AG09309 (cell line): ENCODE measurements around the gene LRFN2.

ENCODE experiments used
- DNase-seq: peaks from one replicate; pipeline ENCODE4 v3.0.0-alpha.2; 2010; ENCODE audit warnings: low read depth
- H3K4me3 ChIP-seq: 2 replicates; pipeline ENCODE4 v1.5.1; 2011; ENCODE audit warnings: mild to moderate bottlenecking, low read depth, low read length, moderate library complexity; ENCODE audit not compliant: control insufficient read depth
- TF ChIP-seq, protein P1 (sequence below): IDR thresholded peaks from 2 replicates; pipeline ENCODE4 v1.5.1; 2011; ENCODE audit warnings: mild to moderate bottlenecking, low read depth, low read length, inconsistent platforms; ENCODE audit not compliant: insufficient read depth, control insufficient read depth; ENCODE audit errors: missing control alignments

The LRFN2 gene

GRCh38 chr6:40391086-40391485 is 196.1 kb downstream of the LRFN2 start:
- TF ChIP-seq, protein P1, sequence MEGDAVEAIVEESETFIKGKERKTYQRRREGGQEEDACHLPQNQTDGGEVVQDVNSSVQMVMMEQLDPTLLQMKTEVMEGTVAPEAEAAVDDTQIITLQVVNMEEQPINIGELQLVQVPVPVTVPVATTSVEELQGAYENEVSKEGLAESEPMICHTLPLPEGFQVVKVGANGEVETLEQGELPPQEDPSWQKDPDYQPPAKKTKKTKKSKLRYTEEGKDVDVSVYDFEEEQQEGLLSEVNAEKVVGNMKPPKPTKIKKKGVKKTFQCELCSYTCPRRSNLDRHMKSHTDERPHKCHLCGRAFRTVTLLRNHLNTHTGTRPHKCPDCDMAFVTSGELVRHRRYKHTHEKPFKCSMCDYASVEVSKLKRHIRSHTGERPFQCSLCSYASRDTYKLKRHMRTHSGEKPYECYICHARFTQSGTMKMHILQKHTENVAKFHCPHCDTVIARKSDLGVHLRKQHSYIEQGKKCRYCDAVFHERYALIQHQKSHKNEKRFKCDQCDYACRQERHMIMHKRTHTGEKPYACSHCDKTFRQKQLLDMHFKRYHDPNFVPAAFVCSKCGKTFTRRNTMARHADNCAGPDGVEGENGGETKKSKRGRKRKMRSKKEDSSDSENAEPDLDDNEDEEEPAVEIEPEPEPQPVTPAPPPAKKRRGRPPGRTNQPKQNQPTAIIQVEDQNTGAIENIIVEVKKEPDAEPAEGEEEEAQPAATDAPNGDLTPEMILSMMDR = no peak
- H3K4me3 ChIP-seq = no peak overlapping the region
- no peak for DNase-seq

DNA sequence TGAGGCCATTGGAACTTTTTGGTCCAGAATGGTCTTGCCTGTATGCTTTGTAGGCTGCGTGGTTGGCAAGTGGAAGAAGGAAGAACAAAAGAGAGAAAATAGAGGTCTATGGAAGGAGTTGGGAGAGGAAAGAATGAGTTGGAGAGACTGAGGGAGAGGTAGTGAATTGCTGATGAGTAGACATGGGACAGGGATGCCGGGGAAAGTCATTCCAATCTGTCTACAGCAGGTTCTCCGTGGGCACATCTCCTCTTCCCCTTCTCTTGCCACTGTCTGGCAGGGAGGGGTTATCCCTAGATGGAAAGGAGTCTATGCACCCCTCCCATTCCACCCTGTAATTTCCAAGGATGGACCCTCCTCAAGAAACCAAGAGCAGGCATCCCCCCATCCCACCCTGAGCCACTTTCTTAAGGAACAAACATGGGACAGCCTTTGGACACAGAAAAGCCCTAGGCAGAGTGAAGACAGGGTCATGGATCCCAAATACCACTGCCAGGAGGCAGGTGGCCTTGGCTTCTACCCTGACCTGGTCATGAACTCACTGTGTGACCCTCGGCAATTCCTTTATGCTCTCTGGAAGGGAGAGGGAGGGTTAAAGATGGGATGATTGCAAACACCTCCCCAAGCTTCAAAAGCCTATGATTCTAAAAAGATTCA is 196.9 kb downstream of the LRFN2 start:
- TF ChIP-seq, protein P1 = no peak

GRCh38 chr6:40389254-40389653 is 197.9 kb downstream of the LRFN2 start:
- TF ChIP-seq, protein P1 = no peak
- no peak for DNase-seq
- no peak overlapping the region for H3K4me3 ChIP-seq

More for the DNA sequence above, 196.9 kb downstream of the LRFN2 start:
- H3K4me3 ChIP-seq = no peak overlapping the region
- no peak for DNase-seq

DNA sequence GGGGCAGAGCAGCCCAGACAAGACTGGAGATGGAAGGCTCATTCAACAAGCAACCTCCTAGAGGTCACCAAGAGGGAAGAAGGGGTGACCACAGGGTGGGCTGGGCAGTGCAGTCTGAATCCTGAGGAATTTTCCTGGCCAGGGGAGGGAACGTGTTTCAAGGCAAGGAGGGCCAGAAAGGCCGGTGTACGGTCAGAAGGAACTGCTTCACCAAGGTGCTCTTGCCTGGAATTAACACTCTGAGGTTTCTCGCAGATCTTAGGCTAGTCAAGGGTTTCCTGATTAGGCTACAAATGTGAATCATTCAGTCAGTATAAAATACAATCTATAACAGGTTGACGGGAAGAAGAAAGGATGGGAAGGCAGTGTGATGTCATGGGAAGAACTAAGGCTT is 199.3 kb downstream of the LRFN2 start:
- no peak overlapping the region for H3K4me3 ChIP-seq
- TF ChIP-seq, protein P1 = no peak
- DNase-seq = no peak

GRCh38 chr6:40387127-40387870 is 199.9 kb downstream of the LRFN2 start:
- TF ChIP-seq, protein P1 = no peak
- DNase-seq = no peak
- no peak overlapping the region for H3K4me3 ChIP-seq

DNA sequence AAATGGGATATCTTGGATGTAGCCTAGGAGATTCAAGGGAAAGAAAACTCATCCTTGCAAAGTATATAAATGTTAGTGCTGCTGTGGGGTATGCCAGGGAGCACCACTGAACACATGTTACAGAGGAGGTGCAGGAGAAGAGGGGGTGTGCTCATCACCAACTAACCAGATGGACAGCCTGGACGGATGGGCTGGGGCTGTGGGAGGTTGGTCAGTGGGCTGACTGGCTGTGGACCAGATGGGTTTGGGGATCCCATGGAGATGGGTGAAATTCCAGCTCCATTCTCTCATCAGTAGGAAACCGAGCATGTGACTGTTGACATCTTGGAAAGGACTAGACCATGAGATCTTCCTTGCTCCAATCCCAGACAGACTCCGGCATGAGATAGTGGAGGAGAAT is 201.0 kb downstream of the LRFN2 start:
- no peak for DNase-seq
- TF ChIP-seq, protein P1 = no peak

More for the DNA sequence above, 201.0 kb downstream of the LRFN2 start:
- H3K4me3 ChIP-seq = no peak overlapping the region
